Measurements from ENCODE around the gene TNP2. TPM values are rescaled to one million over a fixed set of nuclear protein-coding genes. Genes with fewer than 3 reads are reported as not detected.

TNP2 gene
- total RNA-seq, 2 donors from 2014 or later = not detected

DNA sequence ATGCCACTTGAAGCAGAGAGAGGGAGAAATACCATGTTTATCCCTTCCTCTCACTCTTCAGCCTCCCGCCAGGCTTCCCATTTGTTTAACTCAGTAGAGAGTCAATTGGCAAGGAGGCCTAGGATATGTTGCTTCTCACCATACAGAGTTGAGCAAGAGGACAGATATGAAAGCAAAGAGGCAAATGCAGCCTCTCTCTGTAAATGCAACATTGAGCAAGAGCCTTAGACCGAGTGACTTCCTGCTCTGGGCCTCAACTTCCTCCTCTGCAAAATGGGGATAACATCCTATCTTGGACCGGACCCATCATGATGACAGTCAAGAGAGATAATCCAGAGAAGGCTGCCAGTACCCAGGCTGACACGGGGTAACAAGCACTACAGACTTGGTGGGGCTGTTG, 49.9 kb downstream of the TNP2 start:
- TF ChIP-seq CTCF (IDR thresholded peaks at IDR 0.05) = no peak
- H3K36me3 ChIP-seq = no peaks in the 10 kb centered on the region

GRCh38 chr16:11218604-11218962, 50.5 kb downstream of the TNP2 start:
- no peak for DNase-seq (ENCODE audit: low spot score)
- Histone ChIP-seq H3K9me3 (peaks cover 0 to 29% of the 10 kb centered on the region in 2 donors), H3K27me3 (no peaks in the 10 kb centered on the region), H3K4me3 (no peak overlapping the region), H3K27ac (no peak overlapping the region), H3K36me3 (no peaks in the 10 kb centered on the region), H3K4me1 (peaks cover 0 to under 1% of the 10 kb centered on the region in 2 donors)
- TF ChIP-seq CTCF (IDR thresholded peaks at IDR 0.05) = peak in 1 of 2 donors; percentile 46

More for the DNA sequence above, 49.9 kb downstream of the TNP2 start:
- Histone ChIP-seq H3K9me3 (peaks cover 0 to 29% of the 10 kb centered on the region in 2 donors), H3K27me3 (no peaks in the 10 kb centered on the region), H3K27ac (no peak overlapping the region), H3K4me3 (no peak overlapping the region), H3K4me1 (peaks cover 0 to 7% of the 10 kb centered on the region in 2 donors)
- no peak for DNase-seq (ENCODE audit: low spot score)

Small RNAs within 50 kb of the gene (microRNA-seq; reads per million reads assigned to microRNA genes)
- 0 reads per million in 2 donors for gene MIR548H2 (ENCODE audit: borderline number of aligned reads in 2 of 2, borderline replicate concordance in 1 of 2)

Other genes with a start within 250 kb of the TNP2 start
- 1 to 10 TPM; 4.7 to 5.5 TPM for gene SOCS1, start 13.1 kb downstream of the TNP2 start, total RNA-seq
- not detected for gene PRM3, start 4.3 kb upstream of the TNP2 start, total RNA-seq
- not detected for gene PRM2, start 7.2 kb upstream of the TNP2 start, total RNA-seq
- not detected for gene PRM1, start 12.0 kb upstream of the TNP2 start, total RNA-seq
- under 1 TPM in 1 of 2 donors, not detected in 1; 0.85 TPM for gene RMI2, start 76.1 kb upstream of the TNP2 start, total RNA-seq

Data from right atrium auricular region (tissue), 2 donors.